ENCODE data around the gene C19orf47.

GRCh38 chr19:40376286-40376862 is 28.2 kb upstream of the C19orf47 start:
- TF ChIP-seq CTCF (IDR thresholded peaks at IDR 0.05) (no peak), POLR2A (IDR thresholded peaks at IDR 0.05) (no peak)
